Natural killer cell (primary cell): ENCODE measurements around the gene SRP72. TPM values are rescaled to one million over a fixed set of nuclear protein-coding genes. Genes with fewer than 3 reads are reported as not detected.

Experiments
- ATAC-seq, 3 donors: fragments of 150-1000 bp in 2 of 3; fragments of 200-7000 bp in 1 of 3; cut with Tn5 transposase; 1 replicate in 1 of 3; 2 replicates in 2 of 3; pipeline ENCODE4 v1.10.0; 2021; ENCODE audit warnings: mild to moderate bottlenecking in 2 of 3, moderate library complexity in 2 of 3
- DNase-seq, 2 donors: peaks; one replicate each; pipeline versions ENCODE4 v3.0.0 to v3.0.0-alpha.2; 2013 to 2021; ENCODE audit warnings: mixed read lengths in 1 of 2
- H3K27ac ChIP-seq: one replicate; pipeline ENCODE4 v1.5.1; 2013; ENCODE audit warnings: mild to moderate bottlenecking, low read length
- H3K27me3 ChIP-seq: one replicate; pipeline ENCODE4 v1.6.1; 2013; ENCODE audit warnings: low read length; ENCODE audit not compliant: control insufficient read depth, insufficient read depth
- H3K36me3 ChIP-seq: one replicate; pipeline ENCODE4 v1.6.1; 2013; ENCODE audit warnings: low read length; ENCODE audit not compliant: control insufficient read depth, insufficient read depth
- H3K4me1 ChIP-seq: one replicate; pipeline ENCODE4 v1.6.1; 2013; ENCODE audit warnings: low read length; ENCODE audit not compliant: control insufficient read depth, insufficient read depth
- H3K4me3 ChIP-seq: one replicate; pipeline ENCODE4 v1.5.1; 2013; ENCODE audit warnings: low read length
- H3K9me3 ChIP-seq: one replicate; pipeline ENCODE4 v1.6.1; 2013; ENCODE audit warnings: low read length; ENCODE audit not compliant: control insufficient read depth, insufficient read depth
- H3K27ac Mint-ChIP-seq, 2 donors: one replicate each; pipeline ENCODE4 v1.8.0; 2022; ENCODE audit warnings: mild to moderate bottlenecking in 2 of 2, mixed read lengths in 2 of 2, moderate library complexity in 1 of 2
- H3K27me3 Mint-ChIP-seq, 2 donors: one replicate each; pipeline ENCODE4 v1.8.0; 2022; ENCODE audit warnings: low read depth in 2 of 2, mixed read lengths in 2 of 2
- H3K36me3 Mint-ChIP-seq: one replicate; pipeline ENCODE4 v1.8.0; 2022; ENCODE audit warnings: mixed read lengths
- H3K4me1 Mint-ChIP-seq, 2 donors: one replicate each; pipeline ENCODE4 v1.8.0; 2022; ENCODE audit warnings: mixed read lengths in 2 of 2
- H3K4me3 Mint-ChIP-seq: one replicate; pipeline ENCODE4 v1.8.0; 2022; ENCODE audit warnings: mild to moderate bottlenecking, moderate library complexity, mixed read lengths
- H3K9me3 Mint-ChIP-seq, 2 donors: one replicate each; pipeline ENCODE4 v1.8.0; 2022; ENCODE audit warnings: mixed read lengths in 2 of 2
- CTCF ChIP-seq: fragments of 200-600 bp; IDR thresholded peaks from one replicate; pipeline ENCODE4 v1.8.0; 2022; ENCODE audit warnings: antibody characterized with exemption
- WGBS: methylation state at CpG from one replicate; pipeline ENCODE4 v1.1.7; 2013; ENCODE audit warnings: missing lambda C conversion rate; ENCODE audit not compliant: insufficient coverage; 5-methylcytosine and 5-hydroxymethylcytosine counted together
- intact Hi-C: fragments of 100-400 bp; cut with micrococcal nuclease; formaldehyde crosslinking; loops from one replicate; pipeline ENCODE4 v1.14.2; 2022
- total RNA-seq, 4 donors: library from RNA; stranded (reverse); fragments of 120-200 nt in 1 of 4; gene quantifications; one replicate each; pipeline versions ENCODE4 v1.2.3 to v1.2.4, GENCODE V29; 2013 to 2022

Gene SRP72
- total RNA-seq, 3 donors from 2014 or later (not counting 1 experiment from before 2014, with no cell fraction given) = 102 to 131 (median 120) TPM

GRCh38 chr4:56438766-56439165, 28.7 kb upstream of the SRP72 start:
- H3K36me3 Mint-ChIP-seq = no peaks in the 10 kb centered on the region
- no peak overlapping the region for H3K4me3 Mint-ChIP-seq
- H3K27me3 ChIP-seq = no peaks in the 10 kb centered on the region
- no peak for TF ChIP-seq CTCF
- H3K4me3 ChIP-seq = no peak overlapping the region
- no peak for DNase-seq
- H3K9me3 ChIP-seq = no peaks in the 10 kb centered on the region
- peaks cover 18% of the 10 kb centered on the region for H3K4me1 ChIP-seq
- no peak for ATAC-seq
- H3K36me3 ChIP-seq = peaks cover 8% of the 10 kb centered on the region
- 100% methylated on average over 2 of the region's 2 CpGs for WGBS
- no peaks in the 10 kb centered on the region for H3K27me3 Mint-ChIP-seq
- H3K4me1 Mint-ChIP-seq = peaks cover 26 to 28% of the 10 kb centered on the region in 2 donors
- intact Hi-C loops = loop anchor here (5.0 kb wide), 2 partner anchors 214 to 469 kb away; partner anchors contain the start of gene REST
- H3K27ac Mint-ChIP-seq = no peak overlapping the region
- H3K27ac ChIP-seq = no peak overlapping the region
- H3K9me3 Mint-ChIP-seq = no peaks in the 10 kb centered on the region

GRCh38 chr4:56440983-56441382, 26.4 kb upstream of the SRP72 start:
- Mint-ChIP-seq H3K27me3 (no peaks in the 10 kb centered on the region), H3K27ac (no peak overlapping the region), H3K36me3 (no peaks in the 10 kb centered on the region), H3K9me3 (no peaks in the 10 kb centered on the region), H3K4me1 (peaks cover 20 to 21% of the 10 kb centered on the region in 2 donors), H3K4me3 (no peak overlapping the region)
- TF ChIP-seq CTCF = no peak
- Histone ChIP-seq H3K9me3 (no peaks in the 10 kb centered on the region), H3K4me1 (peaks cover 10% of the 10 kb centered on the region), H3K36me3 (peaks cover 12% of the 10 kb centered on the region), H3K27me3 (no peaks in the 10 kb centered on the region), H3K27ac (no peak overlapping the region), H3K4me3 (no peak overlapping the region)
- no CpG with 5 or more reads among the region's 1 CpG for WGBS
- intact Hi-C loops = no loop called here
- ATAC-seq = no peak
- DNase-seq = no peak

- 83% methylated on average over 1 of the region's 2 CpGs for WGBS
- Mint-ChIP-seq H3K9me3 (no peaks in the 10 kb centered on the region), H3K4me1 (no peaks in the 10 kb centered on the region), H3K27me3 (no peaks in the 10 kb centered on the region), H3K27ac (no peak overlapping the region), H3K36me3 (peaks cover 12% of the 10 kb centered on the region), H3K4me3 (no peak overlapping the region)
- H3K9me3 ChIP-seq = no peaks in the 10 kb centered on the region
- TF ChIP-seq CTCF = no peak
- no peak for ATAC-seq
- peaks cover 18% of the 10 kb centered on the region for H3K36me3 ChIP-seq
- H3K27ac ChIP-seq = no peak overlapping the region
- no peak overlapping the region for H3K4me3 ChIP-seq
- H3K4me1 ChIP-seq = no peaks in the 10 kb centered on the region
- H3K27me3 ChIP-seq = no peaks in the 10 kb centered on the region
- DNase-seq = no peak
- intact Hi-C loops = no loop called here
Observed at GRCh38 chr4:56444719-56445118, 22.7 kb upstream of the SRP72 start.

GRCh38 chr4:56445699-56446098, 21.7 kb upstream of the SRP72 start:
- Histone ChIP-seq H3K4me1 (no peaks in the 10 kb centered on the region), H3K36me3 (peaks cover 18% of the 10 kb centered on the region), H3K4me3 (no peak overlapping the region), H3K27me3 (no peaks in the 10 kb centered on the region), H3K9me3 (no peaks in the 10 kb centered on the region), H3K27ac (no peak overlapping the region)
- Mint-ChIP-seq H3K4me1 (no peaks in the 10 kb centered on the region), H3K27me3 (no peaks in the 10 kb centered on the region), H3K36me3 (peaks cover 12% of the 10 kb centered on the region), H3K9me3 (no peaks in the 10 kb centered on the region), H3K27ac (no peak overlapping the region), H3K4me3 (no peak overlapping the region)
- TF ChIP-seq CTCF = no peak
- DNase-seq (no peak), ATAC-seq (no peak)
- WGBS = no CpG with 5 or more reads among the region's 1 CpG
- intact Hi-C loops = no loop called here
